ENCODE results near the gene SLC22A2.

GRCh38 chr6:160278786-160279310 is 20.2 kb upstream of the SLC22A2 start:
- TF ChIP-seq CTCF (IDR thresholded peaks at IDR 0.05), result no peak
- no peak for TF ChIP-seq POLR2A (IDR thresholded peaks at IDR 0.05)
